Stimulated activated CD4-positive, alpha-beta T cell treated with anti-CD3 and anti-CD28 coated beads, Interleukin-4, amount 100 ng/mL, for 1 hour (primary cell): ENCODE results near the gene ABCA8.

ENCODE experiments used
- DNase-seq: peaks from one replicate; pipeline ENCODE4 v3.0.0-alpha.2; 2020

ABCA8 gene

GRCh38 chr17:68941761-68942160, 13.4 kb downstream of the ABCA8 start:
- DNase-seq: no peak

DNA sequence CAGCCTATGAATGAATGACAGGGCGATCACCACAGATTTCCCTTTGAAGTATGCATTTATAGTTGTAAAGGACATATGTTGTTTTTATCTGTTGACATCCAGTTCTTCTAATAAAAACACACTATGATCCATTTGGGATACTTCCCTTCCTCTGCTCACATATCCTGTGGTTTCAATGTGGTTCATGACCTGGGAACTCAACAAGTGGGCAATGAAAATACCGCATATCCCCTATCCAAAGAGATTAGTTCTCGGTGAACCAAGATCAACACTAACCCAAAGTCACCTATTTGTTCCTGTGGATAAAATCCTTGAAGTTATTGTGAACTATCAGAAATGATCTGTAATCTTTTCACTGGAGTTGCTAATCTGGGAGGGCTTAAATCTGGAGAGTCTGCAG, 16.0 kb downstream of the ABCA8 start:
- no peak for DNase-seq

- DNase-seq: no peak
These were observed 17.2 kb downstream of the ABCA8 start for GRCh38 chr17:68937890-68938514.

- DNase-seq: no peak
These were observed 27.7 kb downstream of the ABCA8 start for GRCh38 chr17:68927516-68927915.

- no peak for DNase-seq
These were observed 30.1 kb downstream of the ABCA8 start for GRCh38 chr17:68924793-68925720.

- DNase-seq: no peak
These were observed 44.3 kb downstream of the ABCA8 start for GRCh38 chr17:68910789-68911431.

DNA sequence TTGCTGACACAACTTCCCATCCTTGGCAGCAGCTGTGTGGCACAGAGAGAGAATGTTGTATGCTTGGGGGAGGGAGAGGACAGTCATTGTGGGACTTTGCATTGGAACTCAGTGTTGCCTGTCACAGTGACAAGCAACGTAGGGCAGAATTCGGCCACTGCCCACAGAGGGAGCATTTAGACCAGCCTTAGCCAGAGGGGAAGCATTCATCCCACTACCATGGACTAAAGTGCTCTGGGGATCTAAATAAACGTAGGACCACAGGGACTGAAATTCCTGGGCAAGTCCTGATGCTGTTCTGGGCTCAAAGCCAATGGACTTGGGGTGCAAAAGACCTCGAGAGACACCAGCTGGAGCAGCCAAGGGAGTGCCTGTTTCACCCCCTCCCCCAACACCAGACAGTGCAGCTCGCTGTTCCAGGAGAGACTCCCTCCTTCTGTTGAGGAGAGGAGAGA, 44.9 kb downstream of the ABCA8 start:
- DNase-seq: no peak

DNA sequence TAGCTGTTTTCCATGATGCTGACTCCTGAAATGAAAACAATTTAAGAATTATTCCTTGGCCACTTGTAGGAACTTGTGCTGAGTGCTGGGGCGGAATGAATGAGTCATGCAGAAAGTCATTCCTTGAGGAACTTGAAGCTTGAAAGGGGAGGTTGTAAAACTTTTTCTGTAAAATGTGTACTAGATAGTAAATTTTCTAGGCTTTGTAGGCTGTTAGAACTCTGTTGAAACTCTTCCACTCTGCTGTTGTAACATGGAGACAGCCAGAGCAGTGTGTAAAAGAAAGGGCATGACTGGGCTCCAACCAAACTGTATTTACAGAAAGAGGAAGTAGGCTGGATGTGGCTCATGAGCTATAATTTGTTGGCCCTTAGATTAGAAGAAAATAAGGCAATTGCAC, 46.1 kb downstream of the ABCA8 start:
- DNase-seq: no peak

DNA sequence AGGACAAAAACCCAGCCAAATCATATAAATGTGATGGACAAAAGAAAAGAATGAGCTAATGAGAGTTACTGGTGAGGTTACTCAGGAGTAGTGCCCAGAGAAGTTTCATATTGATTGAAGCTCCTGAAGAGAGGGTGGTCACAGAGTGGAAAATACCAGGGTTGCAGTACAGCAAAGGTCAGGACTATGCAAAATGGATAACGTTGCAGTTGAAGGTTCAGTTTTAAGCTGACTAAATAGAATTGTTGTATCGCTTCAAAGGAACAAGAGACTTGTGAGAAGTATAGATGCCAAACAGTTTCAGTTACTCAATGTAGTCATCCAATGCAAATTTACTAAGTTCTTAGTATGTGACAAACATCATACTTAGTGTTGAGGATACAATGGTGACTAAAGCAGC, 47.1 kb downstream of the ABCA8 start:
- DNase-seq: no peak

DNA sequence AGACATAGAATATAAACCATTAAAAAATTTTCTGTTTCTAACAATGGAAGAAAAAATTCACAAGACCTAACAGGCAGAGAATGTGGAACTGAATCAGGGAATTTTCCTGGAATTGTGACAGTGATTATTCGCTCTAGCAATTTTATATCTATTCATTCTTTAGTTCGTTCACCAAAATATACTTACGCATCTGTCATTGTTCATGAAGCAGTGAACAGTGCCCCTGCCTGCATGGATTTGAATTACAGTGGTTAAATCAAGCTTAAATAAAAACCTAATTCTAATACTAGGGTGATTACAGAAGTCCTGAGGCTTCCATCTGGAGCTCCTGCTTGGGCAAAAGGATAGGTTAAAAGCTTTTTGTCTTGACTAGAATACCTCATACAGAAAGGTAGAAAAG, 48.6 kb downstream of the ABCA8 start:
- DNase-seq: no peak

- DNase-seq: no peak
These were observed 51.9 kb downstream of the ABCA8 start for GRCh38 chr17:68903286-68903685.

DNA sequence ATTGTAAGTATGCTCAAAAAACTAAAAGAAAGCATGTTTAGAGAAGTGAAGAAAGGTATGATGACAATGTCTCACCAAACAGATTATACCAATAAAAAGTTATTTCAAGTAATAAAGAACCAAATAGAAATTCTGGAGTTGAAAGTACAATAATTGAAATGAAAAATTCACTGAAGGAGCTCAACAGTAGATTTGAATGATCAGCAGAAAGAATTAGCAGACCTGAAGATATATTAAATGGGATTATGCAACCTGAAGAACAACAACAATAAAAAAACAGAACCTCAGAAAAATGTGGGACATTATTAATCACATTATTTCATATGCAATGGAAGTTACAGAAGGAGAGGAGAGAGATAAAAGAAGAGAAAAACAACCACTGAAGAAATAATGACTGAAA, 57.6 kb downstream of the ABCA8 start:
- no peak for DNase-seq

DNA sequence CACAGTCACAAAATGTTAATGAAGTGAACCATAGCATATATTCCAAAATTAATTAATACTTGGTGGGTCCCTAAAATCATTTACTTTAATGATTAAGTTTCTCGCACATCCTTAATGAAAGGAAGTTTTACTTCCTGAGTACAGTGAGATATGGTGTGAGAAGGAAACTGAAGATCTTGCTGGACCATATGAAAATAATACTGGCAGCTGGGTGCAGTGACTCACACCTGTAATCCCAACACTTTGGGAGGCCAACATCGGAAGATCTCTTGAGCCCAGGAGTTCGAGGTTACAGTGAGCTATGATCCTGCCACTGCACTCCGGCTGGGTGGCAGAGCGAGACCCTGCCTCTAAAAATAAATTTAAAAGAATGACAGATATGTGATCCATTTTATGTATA, 62.5 kb downstream of the ABCA8 start:
- DNase-seq: no peak

DNA sequence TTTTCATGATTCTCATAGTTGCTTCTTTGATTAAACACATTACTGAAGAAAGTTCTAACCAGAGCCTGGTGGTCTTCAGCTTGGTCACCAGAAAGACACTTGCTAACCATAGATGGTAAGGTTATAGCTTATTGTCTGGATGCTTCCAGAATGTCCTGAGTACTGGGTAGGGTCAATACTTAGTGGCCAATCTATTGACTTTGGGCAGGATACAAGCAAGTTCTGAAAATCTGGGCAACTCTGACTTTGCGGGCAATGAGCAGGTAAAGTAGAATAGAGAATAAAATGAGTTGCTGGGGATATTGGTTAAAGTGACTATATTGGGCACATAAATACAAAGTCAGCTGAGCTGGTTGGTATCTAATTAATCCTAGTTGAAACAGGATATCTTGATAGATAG, 63.0 kb downstream of the ABCA8 start:
- DNase-seq: no peak

GRCh38 chr17:68886401-68886800, 68.8 kb downstream of the ABCA8 start:
- DNase-seq: no peak

- no peak for DNase-seq
These were observed 70.3 kb downstream of the ABCA8 start for GRCh38 chr17:68884888-68885287.

- DNase-seq: no peak
These were observed 76.8 kb downstream of the ABCA8 start for GRCh38 chr17:68878226-68878885.

DNA sequence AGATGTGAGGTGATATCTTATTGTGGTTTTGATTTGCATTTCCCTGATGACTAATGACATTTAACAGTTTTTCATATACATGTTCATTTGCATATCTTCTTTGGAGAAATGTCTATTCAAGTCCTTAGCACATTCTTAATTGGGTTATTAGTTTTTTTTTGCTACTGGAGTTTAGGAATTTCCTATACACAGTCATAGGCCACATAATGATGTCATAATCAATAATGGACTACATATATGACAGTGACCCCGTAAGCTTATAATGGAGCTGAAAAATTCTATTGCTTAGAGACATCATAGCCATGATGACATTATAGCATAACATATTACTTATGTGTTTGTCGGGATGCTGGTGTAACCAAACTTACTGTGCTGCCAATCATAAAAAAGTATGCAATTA, 83.7 kb downstream of the ABCA8 start:
- no peak for DNase-seq

- DNase-seq: no peak
These were observed 84.2 kb downstream of the ABCA8 start for GRCh38 chr17:68870976-68871375.

DNA sequence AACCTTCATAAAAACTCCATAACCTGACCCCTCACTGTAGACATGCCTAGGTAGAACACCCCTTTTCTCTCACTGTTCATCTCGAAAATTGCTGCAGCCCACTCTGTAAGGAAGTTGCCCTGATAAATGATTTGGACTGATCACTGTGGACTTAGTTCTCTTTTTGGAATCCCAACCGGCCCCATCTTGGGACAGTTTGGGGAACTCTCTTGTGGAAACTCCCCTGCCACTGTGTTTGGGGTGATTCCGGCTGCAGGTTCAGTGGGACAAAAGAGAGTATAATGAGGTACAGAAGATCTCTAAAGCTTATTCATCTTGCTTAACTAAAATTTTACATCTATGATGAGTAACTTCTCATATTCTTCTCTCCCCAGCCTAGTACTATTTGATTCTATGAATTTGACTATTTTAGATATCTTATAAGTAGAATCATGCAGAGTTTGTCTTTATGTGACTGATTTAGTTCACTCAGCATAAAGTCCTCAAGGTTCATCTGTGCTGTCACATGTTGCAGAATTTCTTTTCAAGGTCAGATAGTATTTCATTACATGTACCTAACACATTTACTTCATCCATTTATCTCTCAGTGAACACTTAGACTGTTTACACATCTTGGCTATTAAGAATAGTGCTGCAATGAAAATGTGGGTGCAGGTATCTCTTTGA, 84.9 kb downstream of the ABCA8 start:
- DNase-seq: no peak

DNA sequence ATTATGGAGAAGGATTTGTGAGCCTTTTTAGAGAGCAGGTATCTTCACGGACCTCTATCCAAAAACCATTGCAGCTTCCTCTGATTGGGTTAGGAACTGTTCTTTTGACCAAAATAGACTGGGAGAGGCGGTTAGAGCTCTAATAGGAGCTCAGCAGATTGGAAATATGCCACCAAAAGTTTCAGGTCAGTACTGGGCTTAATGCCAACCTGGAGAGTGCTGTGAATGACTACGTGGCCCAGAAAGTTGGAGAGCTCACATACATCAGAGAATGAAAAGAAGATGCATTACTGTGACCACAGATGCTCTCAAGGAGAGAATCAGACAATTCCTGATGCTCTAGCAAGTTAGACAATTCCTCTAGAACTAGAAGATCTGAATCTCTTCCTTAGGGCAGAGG, 86.5 kb downstream of the ABCA8 start:
- no peak for DNase-seq

DNA sequence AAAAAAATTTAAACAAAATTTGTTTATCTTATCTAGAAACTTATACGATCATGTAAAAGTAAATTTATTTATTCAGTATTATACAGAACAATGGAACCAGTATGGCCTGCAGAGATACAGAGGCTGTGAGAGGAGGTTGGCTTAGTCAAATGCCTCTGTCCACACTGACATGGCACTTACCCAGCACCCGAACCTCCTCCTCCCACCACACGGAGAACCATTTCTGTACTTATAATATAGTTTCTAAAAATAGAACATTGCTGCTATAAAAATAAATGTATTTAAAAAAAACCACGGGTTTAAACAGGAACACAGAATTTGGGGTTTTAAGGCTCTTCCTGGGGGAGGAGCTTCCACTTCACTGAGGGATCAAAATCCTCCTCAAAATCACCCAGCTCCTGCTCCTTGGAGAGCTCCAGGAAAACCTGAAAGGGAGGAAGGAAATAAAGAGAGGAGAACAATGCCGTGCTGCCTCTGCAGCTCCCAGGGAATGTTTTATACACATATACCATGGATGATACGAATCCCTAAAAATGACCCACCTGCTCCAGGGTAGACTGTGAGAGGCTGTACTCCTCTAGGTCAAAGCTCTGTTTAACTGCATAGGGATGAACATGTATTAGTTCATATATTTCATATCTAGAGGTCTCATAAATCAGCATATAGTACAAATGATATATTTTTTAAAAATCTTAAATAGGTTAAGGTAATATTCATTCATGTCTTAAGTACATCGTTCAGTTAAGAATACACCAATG, 87.3 kb downstream of the ABCA8 start:
- no peak for DNase-seq
